Pancreas (tissue), 10 donors: ENCODE results near the gene SELENOI. TPM values are rescaled to one million over a fixed set of nuclear protein-coding genes. Genes with fewer than 3 reads are reported as not detected.

Experiments used
- ATAC-seq, 4 donors: fragments of 200-7000 bp; cut with Tn5 transposase; one replicate each; pipeline versions ENCODE4 v1.8.0 to v1.9.1; 2020; ENCODE audit warnings: mild to moderate bottlenecking in 4 of 4, moderate library complexity in 4 of 4
- DNase-seq, 6 donors: peaks; one replicate each; pipeline ENCODE4 v3.0.0-alpha.2; 2020
- FAIRE-seq: peaks from 2 replicates; lab custom pipeline; 2012; peaks lifted over from hg19 to GRCh38; lab: Jason Lieb, UNC
- H3K27ac ChIP-seq, 4 donors: fragments of 200-600 bp; sonication (generic); 1 replicate in 3 of 4; 2 replicates in 1 of 4; pipeline versions ENCODE4 v1.5.0 to v1.8.0; 2020
- H3K27me3 ChIP-seq, 4 donors: fragments of 200-600 bp; one replicate each; pipeline ENCODE4 v1.8.0; 2021
- H3K36me3 ChIP-seq, 3 donors: fragments of 200-600 bp; sonication (generic) in 1 of 3; one replicate each; pipeline versions ENCODE4 v1.5.0 to v1.8.0; 2020 to 2021
- H3K4me1 ChIP-seq, 3 donors: fragments of 200-600 bp; one replicate each; pipeline ENCODE4 v1.8.0; 2021
- H3K4me3 ChIP-seq, 4 donors: fragments of 200-600 bp; sonication (generic) in 2 of 4; one replicate each; pipeline versions ENCODE4 v1.5.0 to v1.8.0; 2020 to 2021
- H3K9me3 ChIP-seq, 4 donors: fragments of 200-600 bp; one replicate each; pipeline ENCODE4 v1.8.0; 2021
- WGBS, 2 donors: extraction: QIAGEN DNeasy Blood & Tissue Kit; methylation state at CpG; one replicate each; pipeline ENCODE4 v1.1.7; 2013; 5-methylcytosine and 5-hydroxymethylcytosine counted together
- intact Hi-C, 3 donors: fragments of 100-400 bp; cut with DNase I; formaldehyde crosslinking; loops; one replicate each; pipeline versions ENCODE4 v1.11.1 to v1.14.2; 2022
- polyA plus RNA-seq, 2 donors: library from polyadenylated mRNA; stranded (reverse); fragments of 200-250 nt; gene quantifications; one replicate each; pipeline ENCODE4 v1.2.3, GENCODE V29; 2013
- total RNA-seq, 6 donors: library from RNA; stranded (reverse); fragmentation: NEBNext Ultra II Directional in 4 of 6; extraction: Animal tissue kit (Norgen Biotek cat#: 25700) in 4 of 6; gene quantifications; one replicate each; pipeline versions ENCODE4 v1.2.1 to v1.2.4, GENCODE V29; 2021 to 2023
- TF ChIP-seq, protein P1 (sequence below), 4 donors: fragments of 200-600 bp; sonication (generic) in 3 of 4; IDR thresholded peaks; one replicate each; pipeline versions ENCODE4 v1.5.0 to v1.8.0; 2021; ENCODE audit warnings: antibody characterized with exemption in 4 of 4
- donor health status: healthy with polysubstance abuse.
- donor health status: DM: no; HTN: no; CAD: no; lungs with moderate emphysema.
- donor health status: DM: no; HTN: no; CAD: no.
- donor health status: control.
- donor health status: control.
- donor health status: Bipolar disorder and iron deficiency.
- donor health status: DM: yes; HTN: yes; CAD: no.
- donor health status: DM: no; HTN: no; CAD: no.
- donor health status: DM: no; HTN: no; CAD: no.
- donor health status: DM: yes; HTN: yes; CAD: no.

The SELENOI gene
- total and polyA plus RNA-seq, 8 donors: 1.9 to 16.5 (median 12.3) TPM

DNA sequence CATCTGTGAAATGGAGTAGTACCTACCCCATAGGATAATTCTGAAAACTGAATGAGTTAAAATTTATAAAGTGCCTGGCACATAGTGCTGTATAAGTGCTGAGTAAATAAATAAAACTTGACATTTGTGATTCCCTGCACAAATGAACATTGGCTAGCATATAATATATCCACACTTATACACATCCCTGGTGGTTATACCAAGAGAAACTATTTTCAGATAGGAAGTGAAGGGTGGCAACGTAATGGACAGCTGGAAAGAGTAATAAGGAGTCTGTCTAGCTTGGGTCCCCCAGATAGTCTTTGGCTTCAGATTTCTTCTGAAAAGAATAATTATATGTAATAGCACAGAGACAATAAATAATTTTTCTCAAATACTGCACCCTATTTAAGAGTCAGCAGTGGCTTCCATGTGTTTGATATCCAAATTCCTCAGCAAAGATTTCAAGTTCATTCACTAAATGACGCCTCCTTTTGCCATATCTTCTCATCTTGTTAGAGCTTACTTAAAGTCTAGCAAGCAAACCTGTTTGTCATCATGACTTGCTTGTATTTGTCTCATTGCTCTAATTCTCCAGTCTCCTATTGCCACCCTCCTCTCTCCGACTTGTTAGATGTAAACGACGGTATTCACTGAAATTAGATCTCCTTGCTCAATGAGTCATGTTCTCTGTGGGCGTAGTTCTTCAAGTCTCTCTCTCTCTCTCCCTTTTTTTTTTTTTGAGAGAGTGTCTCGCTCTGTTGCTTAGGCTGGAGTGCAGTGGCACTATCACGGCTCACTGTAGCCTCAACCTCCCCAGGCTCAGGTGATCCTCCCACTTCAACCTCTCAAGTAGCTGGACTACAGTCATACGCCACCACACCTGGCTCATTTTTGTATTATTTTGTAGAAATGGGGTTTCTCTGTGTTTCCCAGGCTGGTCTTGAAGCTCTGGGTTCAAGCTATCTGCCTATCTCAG, 9.4 kb downstream of the SELENOI start:
- no peak overlapping the region for H3K27ac ChIP-seq
- H3K27me3 ChIP-seq: no peaks in the 10 kb centered on the region
- H3K4me1 ChIP-seq: peaks cover 6 to 10% (median 7%) of the 10 kb centered on the region in 3 donors
- no peaks in the 10 kb centered on the region for H3K9me3 ChIP-seq
- ATAC-seq: peak in 1 of 4 donors; percentile 12
- no peaks in the 10 kb centered on the region for H3K36me3 ChIP-seq
- 90 to 94% methylated on average over 9 of the region's 9 CpGs for WGBS, 2 donors
- intact Hi-C loops: no loop called here
- no peak overlapping the region for H3K4me3 ChIP-seq
- TF ChIP-seq, protein P1, sequence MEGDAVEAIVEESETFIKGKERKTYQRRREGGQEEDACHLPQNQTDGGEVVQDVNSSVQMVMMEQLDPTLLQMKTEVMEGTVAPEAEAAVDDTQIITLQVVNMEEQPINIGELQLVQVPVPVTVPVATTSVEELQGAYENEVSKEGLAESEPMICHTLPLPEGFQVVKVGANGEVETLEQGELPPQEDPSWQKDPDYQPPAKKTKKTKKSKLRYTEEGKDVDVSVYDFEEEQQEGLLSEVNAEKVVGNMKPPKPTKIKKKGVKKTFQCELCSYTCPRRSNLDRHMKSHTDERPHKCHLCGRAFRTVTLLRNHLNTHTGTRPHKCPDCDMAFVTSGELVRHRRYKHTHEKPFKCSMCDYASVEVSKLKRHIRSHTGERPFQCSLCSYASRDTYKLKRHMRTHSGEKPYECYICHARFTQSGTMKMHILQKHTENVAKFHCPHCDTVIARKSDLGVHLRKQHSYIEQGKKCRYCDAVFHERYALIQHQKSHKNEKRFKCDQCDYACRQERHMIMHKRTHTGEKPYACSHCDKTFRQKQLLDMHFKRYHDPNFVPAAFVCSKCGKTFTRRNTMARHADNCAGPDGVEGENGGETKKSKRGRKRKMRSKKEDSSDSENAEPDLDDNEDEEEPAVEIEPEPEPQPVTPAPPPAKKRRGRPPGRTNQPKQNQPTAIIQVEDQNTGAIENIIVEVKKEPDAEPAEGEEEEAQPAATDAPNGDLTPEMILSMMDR (IDR thresholded peaks at IDR 0.05): no peak
- FAIRE-seq: no peak
- no peak for DNase-seq

DNA sequence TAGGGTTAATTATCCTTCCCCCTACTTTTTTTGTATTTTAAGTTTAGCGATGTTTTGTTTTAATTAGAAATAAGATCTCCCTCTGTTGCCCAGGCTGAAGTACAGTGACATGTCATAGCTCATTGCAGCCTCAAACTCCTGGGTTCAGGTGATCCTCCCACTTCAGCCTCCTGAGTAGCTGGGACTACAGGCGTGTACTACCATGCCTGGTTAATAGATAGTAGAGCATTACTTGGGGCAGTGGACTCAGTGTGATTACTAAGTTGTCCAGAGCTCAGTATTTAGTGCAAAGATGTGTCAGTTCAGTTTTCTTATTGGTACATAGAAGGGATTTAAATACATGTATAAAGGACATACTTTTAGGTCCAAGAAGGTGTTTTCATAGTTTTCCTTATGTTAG, 10.2 kb downstream of the SELENOI start:
- Histone ChIP-seq H3K36me3 (no peaks in the 10 kb centered on the region), H3K27ac (no peak overlapping the region), H3K4me1 (peaks cover 6 to 13% (median 11%) of the 10 kb centered on the region in 3 donors), H3K9me3 (no peaks in the 10 kb centered on the region), H3K4me3 (no peak overlapping the region), H3K27me3 (no peaks in the 10 kb centered on the region)
- FAIRE-seq (no peak), DNase-seq (no peak), ATAC-seq (no peak)
- intact Hi-C loops: no loop called here
- TF ChIP-seq, protein P1 (IDR thresholded peaks at IDR 0.05): no peak
- WGBS, 2 donors: 95 to 100% methylated on average over 2 of the region's 2 CpGs

DNA sequence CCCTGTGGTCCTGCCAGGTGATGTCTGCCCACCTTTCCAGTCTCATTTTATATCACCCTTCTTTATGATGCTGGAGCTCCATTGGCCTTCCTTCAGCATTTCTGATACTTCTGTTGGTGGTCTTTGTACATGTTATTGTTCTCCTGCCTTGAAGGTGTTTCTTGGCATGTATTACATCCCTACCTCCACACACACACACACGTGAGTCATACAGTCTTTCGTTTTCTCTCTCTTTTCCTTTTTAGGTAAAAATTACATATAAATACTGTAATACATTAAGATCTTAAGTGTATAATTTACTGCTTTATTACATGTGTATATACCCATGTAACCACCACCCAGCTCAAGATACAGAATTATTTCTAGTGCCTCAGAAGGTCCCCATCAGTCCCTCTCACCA, 10.8 kb downstream of the SELENOI start:
- Histone ChIP-seq H3K4me3 (no peak overlapping the region), H3K27ac (no peak overlapping the region), H3K9me3 (no peaks in the 10 kb centered on the region), H3K4me1 (peaks cover 6 to 13% (median 11%) of the 10 kb centered on the region in 3 donors), H3K36me3 (no peaks in the 10 kb centered on the region), H3K27me3 (no peaks in the 10 kb centered on the region)
- intact Hi-C loops: no loop called here
- FAIRE-seq (no peak), DNase-seq (no peak), ATAC-seq (no peak)
- 90 to 95% methylated on average over 2 of the region's 2 CpGs for WGBS, 2 donors
- TF ChIP-seq, protein P1 (IDR thresholded peaks at IDR 0.05): no peak

DNA sequence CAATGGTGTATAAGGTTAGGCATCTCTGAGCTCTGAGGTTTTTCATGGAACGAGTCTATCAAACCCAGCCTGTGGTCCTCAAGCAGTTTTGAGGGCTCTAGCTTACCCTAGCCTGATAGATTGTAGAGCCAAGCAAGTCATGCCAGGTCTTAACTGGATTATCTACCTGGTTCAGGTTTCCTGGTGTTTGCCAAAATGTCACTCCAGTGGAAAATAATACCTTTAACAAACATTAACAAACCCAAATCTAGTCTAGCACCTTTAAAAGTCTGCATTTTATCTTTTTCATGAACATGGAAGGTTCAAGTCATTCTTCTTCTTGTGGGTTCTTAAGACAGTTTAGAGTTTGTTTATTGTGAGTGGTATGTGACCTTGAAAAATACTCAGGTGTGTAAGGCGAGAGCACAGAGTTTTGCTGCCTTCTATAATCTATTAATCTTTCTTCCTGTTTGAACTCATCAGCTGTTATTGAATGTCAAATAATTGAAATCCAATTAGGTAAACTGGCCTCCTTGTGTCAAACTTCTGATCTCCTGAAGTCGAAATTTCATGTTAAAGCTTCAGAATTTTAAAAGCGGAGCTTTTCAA, 14.0 kb downstream of the SELENOI start:
- WGBS, 2 donors: 28 to 30% methylated on average over 4 of the region's 4 CpGs
- H3K27ac ChIP-seq: no peak overlapping the region
- H3K27me3 ChIP-seq: no peaks in the 10 kb centered on the region
- FAIRE-seq (no peak), ATAC-seq (peak; percentile 76 to 94 (median 85)), DNase-seq (no peak)
- TF ChIP-seq, protein P1 (IDR thresholded peaks at IDR 0.05): no peak
- peaks cover 6 to 16% (median 11%) of the 10 kb centered on the region in 3 donors for H3K4me1 ChIP-seq
- no peaks in the 10 kb centered on the region for H3K9me3 ChIP-seq
- no peaks in the 10 kb centered on the region for H3K36me3 ChIP-seq
- intact Hi-C loops: no loop called here
- H3K4me3 ChIP-seq: no peak overlapping the region
